ENCODE results near the gene FRZB.

DNA sequence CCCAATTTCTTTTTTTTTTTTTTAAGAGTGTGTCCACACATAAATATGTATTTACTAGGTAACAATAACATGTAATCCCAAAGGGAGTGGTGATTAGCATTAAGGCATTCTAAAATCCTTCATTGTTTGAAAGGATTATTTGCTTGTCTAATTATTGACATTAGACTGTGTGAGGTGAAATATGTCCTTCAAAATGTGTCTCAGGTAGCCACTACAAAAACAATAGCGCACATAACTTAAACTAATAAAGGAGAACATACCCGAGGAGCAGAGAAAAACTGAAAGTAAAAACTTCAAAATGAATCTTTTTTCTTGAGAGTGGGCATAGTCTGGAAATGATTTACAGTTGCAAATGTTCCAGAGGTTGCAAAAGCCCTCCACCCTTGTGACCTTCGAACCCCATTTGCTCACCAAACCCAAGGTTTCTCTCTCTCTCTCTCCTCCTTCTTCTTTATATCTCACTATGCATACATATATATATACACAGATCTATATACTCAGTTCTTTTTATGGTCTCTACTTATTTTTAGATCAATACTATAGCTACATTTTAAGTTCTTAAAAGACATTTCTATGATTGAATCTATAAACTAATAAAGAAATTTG, 24.4 kb upstream of the FRZB start:
- TF ChIP-seq, protein P1, sequence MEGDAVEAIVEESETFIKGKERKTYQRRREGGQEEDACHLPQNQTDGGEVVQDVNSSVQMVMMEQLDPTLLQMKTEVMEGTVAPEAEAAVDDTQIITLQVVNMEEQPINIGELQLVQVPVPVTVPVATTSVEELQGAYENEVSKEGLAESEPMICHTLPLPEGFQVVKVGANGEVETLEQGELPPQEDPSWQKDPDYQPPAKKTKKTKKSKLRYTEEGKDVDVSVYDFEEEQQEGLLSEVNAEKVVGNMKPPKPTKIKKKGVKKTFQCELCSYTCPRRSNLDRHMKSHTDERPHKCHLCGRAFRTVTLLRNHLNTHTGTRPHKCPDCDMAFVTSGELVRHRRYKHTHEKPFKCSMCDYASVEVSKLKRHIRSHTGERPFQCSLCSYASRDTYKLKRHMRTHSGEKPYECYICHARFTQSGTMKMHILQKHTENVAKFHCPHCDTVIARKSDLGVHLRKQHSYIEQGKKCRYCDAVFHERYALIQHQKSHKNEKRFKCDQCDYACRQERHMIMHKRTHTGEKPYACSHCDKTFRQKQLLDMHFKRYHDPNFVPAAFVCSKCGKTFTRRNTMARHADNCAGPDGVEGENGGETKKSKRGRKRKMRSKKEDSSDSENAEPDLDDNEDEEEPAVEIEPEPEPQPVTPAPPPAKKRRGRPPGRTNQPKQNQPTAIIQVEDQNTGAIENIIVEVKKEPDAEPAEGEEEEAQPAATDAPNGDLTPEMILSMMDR (conservative IDR thresholded peaks at IDR 0.05; ENCODE audit: low read depth, low read length) = no peak
- TF ChIP-seq EZH2 (IDR thresholded peaks at IDR 0.05; ENCODE audit: borderline replicate concordance, low read depth, low read length, poor library complexity, severe bottlenecking) = no peak
